NCI-H748 (cell line): Measurements from ENCODE around the gene PEAR1.

Source experiments
- DNase-seq: peaks from one replicate; lab custom pipeline; 2025; ENCODE audit not compliant: unreplicated experiment; lab: John Stamatoyannopoulos, UW

PEAR1 gene, protein sequence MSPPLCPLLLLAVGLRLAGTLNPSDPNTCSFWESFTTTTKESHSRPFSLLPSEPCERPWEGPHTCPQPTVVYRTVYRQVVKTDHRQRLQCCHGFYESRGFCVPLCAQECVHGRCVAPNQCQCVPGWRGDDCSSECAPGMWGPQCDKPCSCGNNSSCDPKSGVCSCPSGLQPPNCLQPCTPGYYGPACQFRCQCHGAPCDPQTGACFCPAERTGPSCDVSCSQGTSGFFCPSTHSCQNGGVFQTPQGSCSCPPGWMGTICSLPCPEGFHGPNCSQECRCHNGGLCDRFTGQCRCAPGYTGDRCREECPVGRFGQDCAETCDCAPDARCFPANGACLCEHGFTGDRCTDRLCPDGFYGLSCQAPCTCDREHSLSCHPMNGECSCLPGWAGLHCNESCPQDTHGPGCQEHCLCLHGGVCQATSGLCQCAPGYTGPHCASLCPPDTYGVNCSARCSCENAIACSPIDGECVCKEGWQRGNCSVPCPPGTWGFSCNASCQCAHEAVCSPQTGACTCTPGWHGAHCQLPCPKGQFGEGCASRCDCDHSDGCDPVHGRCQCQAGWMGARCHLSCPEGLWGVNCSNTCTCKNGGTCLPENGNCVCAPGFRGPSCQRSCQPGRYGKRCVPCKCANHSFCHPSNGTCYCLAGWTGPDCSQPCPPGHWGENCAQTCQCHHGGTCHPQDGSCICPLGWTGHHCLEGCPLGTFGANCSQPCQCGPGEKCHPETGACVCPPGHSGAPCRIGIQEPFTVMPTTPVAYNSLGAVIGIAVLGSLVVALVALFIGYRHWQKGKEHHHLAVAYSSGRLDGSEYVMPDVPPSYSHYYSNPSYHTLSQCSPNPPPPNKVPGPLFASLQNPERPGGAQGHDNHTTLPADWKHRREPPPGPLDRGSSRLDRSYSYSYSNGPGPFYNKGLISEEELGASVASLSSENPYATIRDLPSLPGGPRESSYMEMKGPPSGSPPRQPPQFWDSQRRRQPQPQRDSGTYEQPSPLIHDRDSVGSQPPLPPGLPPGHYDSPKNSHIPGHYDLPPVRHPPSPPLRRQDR

DNA sequence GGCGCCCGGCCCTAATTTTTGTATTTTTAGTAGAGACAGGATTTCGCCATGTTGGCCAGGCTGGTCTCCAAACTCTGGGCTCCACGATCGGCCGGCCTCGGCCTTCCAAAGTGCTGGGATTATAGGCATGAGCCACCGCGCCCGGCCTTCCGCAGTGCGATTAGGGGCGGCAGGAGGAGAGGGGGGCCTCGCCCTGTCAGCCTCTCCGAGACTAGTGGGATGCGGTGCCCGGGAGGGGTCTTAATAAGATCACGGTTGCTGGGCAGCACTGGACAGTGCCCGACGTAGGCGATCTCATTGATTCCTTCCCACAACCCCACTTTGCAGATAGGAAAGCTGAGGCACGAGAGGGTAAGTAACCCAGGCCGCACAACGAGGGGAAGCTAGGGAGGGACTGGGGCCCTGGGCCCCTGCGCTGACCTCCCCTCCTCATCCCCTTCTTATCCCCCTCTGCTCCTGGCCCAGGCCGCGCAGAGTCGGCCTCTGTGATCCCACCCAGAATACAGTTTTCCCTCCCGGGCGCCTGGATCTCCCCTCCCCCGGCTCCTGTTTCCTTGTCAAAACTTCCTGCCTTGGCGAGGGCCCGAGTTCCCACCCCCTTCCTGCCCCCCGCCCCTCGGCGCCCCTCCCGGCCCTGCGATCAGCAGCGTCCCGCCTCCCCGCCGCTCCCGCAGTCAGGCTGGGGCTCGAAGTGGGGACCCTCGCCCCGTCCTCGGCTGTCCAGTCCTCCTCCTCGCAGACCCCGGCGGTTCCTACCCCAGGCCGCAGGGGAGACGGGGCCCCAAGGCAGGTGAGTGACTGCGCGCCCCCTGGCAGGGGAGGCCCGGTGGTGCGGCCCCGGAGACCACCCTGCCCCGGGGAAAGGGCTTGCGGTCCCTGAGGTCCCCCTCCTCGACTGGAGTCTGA, at the start of gene PEAR1:
TSS of gene PEAR1 (plus strand) at position 671 of the 906 bp plus-strand sequence. CDS start 10,209 bp downstream, outside the sequence.
- DNase-seq = no peak

DNA sequence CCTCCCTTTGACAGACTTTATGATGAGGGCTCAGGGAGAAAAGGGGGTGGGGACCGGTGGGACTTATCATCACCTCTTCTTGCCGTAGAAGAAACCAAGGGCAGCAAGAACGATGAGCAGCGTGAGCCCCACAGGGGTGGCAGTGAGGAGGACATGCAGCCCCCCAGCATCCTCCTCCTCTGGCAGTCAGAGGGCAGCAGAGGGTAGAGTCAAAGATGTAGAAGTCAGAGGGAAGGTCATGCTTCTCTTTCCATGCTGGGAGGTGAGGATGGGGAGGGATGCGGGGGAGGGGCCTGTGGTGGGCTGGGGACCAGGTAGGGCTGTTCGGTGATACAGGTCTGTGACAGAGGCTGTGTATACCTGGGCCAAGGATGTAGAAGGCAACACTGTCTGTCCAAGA, 49.4 kb upstream of the PEAR1 start:
- no peak for DNase-seq

DNA sequence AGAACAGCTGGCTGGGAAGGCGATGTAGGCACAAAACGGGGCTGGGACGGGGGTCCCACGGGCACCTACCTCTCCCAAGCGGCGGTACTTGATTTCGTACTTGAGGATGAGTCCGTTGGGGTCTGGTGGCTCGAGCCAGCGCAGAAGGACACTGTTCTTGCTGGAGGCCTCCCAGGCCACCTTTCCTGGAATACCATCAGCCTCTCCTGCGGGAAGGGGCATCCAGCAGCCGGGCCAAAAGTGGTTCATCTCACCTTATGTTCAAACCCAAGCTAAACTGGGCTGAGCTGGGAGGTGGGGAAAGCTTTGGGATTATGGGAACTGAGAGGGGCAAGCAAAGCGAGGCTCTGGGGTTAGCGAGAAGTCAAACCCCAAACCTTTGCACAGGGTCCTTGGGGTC, 48.9 kb upstream of the PEAR1 start:
- no peak for DNase-seq

DNA sequence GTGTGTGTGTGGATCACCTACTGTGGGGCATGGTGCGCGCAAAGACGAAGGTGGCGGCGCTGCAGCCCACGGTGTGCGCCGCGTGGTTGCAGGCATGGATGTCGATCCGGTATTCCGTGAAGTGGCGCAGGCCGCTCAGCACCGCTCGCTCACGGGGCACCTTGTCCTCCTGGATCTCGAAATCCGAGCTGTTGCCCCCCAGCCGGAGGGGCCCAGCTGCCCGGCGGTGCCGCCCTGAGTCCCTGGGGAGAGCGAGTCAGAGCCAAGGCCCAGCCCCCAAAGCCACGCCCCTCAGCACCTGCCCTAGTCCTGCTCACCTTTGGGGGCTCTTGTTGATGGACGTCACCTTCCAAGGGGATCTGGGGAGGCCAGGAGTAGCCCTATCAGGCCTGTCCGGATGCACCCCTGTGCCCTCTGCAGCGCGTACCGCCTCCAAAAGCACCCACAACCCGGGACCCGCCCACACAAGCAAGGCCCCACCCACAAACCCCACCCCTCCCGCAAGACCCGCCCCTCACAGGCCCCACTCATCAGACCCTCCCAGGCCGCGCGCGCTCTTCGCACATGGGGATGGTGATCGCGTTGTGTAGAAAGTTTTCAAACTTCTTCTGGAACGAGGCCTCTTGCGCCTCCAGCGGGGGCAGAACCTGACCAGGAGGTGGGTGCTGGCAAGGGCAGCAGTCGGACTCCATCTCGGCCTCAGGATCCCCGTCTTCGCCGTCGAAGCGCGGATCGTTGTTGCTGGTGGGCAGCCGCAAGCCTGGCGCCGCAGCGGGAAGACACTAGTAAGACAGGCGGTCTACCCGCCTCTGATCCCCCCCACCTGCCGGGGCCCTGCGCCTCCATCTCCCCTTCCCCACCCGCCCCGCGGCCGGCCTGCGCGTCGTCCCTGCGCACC, 48.2 kb upstream of the PEAR1 start:
- no peak for DNase-seq

DNA sequence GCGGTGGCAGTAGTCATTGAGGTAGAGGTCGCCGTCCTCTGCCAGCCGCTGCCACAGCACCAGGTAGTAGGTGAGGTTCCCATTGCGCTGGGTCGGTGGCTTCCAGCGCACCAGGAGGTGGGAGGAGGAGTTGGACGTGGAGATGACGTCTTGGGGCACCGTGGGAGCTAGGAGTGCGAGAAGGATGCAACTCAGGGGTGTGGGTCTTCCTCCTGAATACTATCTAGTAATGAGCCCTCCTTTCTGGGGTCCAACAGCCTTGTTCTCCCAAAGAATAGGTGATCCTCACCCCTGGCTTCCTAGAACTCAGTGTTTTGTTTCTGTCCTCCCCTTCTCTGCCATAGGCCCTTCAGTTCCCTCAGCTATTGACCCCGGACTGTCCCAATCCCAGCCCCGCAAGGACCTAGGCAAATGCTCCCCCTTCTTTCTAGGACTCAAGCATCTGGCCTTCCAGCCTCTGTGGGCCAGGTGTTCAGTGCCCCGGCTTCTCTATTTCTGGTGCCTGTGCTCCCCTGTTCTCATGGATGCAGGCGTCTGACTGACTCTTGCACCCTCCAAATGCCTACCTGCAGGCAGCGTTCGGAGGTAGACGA, 47.5 kb upstream of the PEAR1 start:
- no peak for DNase-seq

DNA sequence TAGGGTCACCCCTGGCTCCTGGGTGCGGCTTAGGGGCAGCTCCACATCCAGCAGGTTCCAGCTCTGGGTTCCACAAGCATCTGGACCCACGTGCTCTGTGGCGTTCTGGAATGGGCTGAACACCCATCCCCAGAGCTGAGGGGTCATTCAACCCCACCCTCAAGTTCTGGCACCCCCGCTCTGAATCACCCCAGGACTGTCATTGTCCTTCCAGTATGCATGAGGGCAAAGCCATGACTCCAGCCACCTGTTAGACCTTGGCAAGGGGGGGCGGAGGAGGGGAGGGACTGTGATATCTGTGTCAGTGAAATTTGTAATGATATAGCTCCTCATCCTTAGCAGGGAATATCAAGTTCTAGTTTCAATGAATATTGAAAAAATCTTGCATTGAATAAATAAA, 46.9 kb upstream of the PEAR1 start:
- DNase-seq = no peak

DNA sequence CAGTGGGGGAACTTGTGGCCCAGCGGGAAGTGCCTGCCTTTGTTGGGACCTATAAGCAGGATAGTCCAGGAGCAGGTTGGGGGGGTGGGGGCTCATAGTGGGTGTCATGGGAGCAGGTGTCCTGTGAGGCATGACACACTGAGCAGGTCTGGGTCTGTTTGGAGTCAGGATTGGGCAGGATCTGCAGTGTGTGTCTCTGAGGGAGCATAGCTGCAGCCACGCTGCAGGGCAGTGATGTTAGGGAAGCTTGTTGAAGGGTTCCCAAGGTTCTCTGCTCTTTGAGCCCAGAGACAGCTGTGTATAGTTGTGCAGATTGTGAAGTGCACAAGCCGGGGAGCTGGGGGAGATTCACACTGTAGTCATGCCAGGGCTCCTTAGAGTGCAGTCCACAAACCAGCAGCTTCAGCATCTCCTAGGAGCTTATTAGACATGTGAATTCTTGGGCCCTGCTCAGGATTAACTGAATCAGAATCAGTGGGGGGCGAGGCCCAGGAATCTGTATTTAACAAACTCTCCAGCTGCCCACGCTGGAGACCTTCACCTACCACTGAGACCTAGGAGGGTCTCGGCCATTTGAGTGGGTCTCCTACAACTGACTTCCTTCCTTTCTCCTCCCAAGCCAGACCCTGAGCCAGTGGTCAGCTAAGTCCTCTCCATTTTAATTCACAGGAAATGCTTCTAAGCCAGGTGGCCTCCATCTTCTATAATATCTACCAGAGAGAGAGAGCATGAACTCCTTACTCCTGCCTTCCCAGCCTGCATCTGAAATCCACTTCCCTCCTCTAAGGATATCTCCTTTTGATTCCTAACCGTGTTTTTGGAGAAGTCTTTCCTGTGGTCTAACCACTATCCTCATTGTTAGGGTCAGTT, 45.7 kb upstream of the PEAR1 start:
- DNase-seq = no peak

DNA sequence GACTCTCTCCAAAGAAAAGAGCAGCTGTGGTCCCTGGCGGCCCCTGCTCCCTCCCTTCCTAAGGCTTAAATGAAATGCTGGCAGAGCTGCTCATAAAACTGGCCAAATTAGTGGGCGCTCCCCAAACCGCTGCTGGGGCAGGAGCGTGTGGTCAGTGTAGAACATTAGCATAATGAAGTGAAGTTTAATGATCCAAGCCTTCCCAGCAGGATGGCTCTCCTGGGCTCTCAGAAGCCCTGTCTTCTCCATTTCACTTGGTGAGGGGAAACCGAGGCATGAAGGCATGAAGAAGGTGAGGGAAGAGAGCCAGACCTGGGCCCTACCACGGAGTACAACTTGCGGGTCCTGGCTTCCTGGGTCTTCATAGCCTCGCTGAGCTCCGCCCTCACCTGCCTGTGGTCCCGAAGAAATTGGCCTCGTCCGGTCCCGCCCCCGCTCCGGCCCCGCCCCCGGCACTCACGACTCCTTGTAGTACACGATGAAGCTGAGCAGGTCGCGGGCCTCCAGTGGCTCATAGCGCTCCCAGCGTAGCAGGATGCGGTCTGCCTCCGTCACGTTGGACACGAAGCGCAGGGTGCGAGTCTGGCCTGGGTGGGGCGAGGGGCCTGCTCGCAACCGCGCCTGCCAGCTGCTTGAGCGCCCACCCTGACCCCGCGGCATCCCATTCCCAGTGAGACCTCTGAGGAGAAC, 44.9 kb upstream of the PEAR1 start:
- DNase-seq = no peak

DNA sequence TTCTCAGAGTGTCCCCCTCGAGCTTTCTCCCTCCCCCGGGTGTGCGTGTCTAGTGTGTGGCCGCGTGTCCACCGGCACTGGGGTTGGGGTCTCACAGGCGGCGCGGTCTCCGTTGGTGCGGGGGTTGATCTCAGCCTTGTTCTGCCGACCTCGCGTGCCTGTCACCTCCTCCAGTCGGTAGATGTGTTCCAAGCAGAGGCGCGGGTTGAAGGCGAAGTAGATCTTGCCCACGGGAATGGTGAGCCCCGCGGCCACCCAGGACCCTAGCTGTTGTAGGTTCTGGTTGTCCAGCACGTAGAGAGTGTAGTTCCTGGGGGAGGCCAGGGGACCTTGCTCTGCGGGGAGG, 44.4 kb upstream of the PEAR1 start:
- DNase-seq = no peak

DNA sequence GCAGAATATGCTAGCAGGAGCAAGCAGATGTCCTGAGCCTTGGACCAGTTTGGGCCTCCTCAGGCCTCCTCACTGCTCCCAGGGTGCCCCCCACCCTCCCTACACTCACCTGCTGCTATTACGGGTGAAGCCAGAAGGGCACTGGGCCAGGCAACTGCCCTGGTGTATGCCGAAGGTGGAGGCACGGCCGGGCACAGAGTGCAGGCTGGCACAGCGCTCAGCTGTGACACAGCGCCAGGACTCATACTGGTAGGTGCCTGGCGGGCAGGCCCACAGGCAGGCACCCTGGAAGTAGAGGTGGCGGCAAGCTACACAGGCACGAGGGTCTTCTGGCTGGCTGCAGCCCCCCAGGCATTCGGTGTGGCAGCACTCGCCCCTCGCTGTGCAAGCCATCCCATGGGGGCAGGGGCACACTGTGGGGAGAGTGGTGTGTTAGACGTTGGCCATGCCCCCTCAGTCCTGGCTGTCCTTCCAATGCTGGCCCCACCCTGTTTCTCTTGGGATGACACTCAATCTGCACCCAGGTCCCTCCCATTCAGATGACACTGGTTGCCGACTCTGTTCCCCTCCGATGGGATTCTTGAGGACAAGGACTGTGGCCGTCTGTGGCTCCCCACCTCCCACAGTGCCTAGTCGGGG, 41.6 kb upstream of the PEAR1 start:
- DNase-seq = no peak

DNA sequence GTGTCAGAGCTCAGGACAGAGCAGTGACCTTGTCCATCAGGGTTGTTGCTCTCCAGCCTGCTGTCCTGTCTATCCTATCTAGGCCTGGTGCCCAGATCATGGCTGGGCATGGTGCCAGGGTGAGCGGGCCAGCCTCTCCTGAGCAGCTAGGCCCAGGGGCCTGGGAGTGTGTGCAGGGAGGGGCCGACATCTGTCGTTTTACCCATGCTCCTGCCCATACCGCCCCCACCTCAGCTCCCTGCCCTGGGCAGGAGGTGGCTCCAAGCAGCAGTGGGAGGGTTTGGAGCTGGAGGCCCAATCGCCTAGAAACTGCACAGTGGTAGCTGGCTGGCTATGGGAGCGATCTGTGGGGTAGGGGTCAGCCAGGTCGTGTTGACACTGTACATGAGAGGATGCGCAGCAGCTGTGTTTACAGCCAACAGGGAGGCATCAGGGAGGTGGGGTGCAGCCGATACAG, 41.1 kb upstream of the PEAR1 start:
- peak; percentile 98 for DNase-seq

DNA sequence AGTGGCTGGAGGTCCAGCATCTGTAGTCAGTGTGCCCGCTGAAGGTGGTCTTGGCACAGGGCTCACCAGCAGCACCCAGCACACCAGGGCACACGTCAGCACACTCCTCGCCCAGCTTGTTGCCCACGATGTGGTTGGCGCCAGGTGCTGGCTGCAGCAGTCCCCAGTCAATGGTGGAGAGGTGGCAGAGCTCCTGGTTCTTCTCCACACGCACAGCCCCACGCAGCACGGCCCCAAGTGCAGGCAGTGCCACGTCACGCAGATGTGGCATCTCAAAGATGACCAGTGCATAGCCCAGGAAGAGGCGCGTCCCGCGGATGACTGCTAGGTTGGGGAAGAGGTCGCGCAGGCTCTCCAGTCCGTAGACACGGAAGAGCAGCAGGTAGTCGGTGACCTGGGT, 39.8 kb upstream of the PEAR1 start:
- no peak for DNase-seq

DNA sequence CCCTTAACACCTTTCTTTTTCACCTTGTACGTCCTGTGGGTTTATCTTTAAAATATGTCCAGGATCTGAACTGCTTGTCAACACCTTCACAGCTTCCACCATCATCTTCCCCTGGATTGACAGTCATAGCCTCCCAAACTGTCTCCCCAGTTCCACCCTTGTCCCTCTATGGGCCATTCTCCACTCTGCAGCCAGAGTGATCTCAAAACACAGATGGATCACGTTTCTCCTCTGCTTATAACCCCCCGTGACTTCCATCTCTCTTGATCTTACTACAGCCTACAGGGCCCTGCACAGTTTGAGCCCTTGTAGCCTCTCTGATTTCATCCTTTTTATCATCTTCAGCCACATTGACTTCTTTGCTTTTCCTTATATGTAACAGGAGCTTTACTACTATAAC, 38.9 kb upstream of the PEAR1 start:
- DNase-seq = no peak

DNA sequence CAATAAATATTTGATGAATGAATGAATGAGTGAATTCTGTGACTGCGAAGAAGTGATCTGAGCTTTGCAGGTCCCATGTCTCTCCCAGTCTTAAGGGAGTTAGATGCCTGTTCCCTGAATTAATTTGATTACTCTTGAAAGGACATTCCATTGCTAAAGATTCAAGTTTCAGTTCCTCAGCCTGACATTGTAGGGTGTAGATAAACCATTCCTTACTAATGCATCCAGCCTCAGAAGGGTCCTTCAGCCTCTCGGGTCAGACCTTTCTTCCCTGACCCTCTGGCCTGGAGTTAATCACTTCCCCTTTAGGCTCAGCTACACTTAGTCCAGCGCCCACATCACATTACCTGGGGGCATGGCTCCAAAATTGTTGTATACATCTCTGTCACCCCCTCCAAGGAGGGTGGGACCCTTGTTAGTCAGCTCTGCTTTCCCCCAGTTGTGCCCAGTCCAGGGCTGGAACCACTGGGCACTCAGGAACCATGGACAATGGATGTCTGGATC, 37.2 kb upstream of the PEAR1 start:
- DNase-seq = no peak

DNA sequence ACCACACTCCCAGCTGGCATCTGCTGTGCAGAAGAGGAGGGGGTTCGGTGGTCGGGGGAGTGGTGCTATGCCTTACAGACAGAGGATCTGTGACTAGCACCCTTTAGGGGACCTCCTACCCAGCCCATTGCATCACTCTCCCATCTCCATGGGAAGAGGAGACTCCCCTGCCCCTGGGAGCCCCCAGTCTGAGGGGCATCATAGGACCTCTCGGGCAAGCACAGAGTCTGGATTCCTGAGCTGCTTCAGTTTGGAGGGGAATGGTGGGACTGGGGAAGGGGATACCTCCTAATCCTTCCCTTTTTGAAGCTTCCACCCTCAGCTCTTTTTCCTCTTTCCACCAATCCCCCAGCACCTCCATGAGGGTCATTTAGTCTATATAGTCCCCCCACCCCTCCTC, 36.0 kb upstream of the PEAR1 start:
- DNase-seq = no peak

DNA sequence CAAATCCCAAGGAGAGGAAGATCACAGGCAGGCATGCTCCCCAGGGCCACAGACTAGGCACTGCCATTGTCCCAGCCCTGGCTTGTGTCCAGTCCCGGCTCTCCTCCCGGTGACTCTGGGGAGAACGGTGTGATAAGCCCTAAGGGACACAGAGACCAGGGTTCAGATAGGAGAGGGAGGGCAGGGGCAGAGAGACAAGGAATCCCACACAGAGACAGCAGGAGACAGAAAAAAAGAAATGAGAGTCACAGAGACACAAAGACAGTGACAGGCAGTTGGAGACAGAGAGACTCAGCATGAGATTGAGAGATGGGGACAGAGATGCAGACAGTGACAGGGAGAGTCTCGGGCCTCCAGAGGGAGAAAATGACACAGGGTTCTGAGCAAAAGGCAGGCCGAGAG, 35.0 kb upstream of the PEAR1 start:
- DNase-seq = peak; percentile 31

DNA sequence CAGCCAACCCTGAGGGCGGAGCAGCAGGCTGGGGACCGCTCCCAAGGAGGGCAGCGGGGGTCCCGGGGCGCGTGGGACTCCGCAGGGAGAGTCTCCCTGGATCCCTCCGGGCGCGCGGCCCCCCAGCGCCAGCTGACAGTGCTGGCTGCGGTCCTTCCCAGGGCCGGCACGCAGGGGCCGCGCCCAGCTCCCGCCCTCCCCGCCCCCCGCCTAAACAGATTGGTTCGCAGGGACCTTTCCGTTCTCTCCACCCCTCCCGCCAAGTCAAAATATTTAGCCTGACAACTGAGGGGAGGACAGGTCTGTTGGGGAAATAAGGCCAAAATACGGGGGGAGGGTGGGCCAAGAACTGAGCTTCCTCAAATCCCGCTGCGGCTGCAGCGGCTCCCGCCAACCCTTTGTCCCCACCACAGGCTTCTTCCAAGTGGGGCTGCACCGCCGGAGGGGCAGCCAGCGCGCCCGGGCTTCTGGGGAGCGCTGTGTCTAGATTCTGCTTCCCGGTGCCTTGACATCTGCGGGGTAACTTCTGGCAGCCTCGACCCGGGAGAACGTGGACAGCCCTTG, 34.5 kb upstream of the PEAR1 start, which contains the start of gene INSRR:
TSS of gene INSRR (minus strand) at position 159 of the 564 bp plus-strand sequence. CDS start 496 bp downstream, outside the sequence.
- DNase-seq = peak; percentile 52
